ENCODE results near the gene DCAF11.

DNA sequence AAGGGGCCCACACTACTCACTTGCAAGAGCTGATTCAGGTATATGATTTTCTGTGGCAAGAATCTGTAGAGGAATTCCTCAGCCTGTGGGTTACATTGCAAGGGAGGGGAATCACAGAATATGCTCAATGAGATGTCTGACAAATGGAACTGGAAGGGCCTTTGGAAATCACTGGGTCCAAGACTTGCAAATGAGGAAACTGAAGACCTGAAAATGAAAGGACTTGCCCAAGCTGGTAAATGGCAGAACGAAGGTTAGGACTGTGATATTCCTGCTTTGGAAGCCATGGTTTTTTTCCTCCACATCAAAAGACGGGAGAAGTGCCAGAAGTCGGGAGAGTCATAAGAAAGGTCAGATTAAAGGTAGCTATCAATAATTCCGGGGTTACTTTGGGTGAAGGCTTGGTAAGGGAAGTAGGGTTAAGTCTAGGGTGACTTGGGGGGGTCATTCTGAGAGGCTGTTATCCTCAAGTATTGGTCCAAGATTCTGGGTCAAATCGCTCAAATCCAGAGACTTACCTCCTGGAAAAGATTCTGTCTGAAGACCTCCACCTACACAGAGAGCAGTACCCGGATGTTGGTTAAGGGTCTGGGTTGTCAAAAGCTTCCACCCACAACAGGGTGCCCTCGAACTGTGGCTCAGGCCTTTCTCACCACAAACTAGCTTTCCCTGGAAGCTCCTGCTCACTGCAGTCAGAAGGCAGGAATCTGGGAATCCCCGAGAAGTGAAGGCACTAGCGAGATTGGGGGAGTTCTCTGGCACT is 31.3 kb downstream of the DCAF11 start:
- TF ChIP-seq EZH2 (IDR thresholded peaks at IDR 0.05; ENCODE audit: insufficient read depth, poor library complexity, severe bottlenecking) (no peak), EZH2phosphoT487 (IDR thresholded peaks at IDR 0.05; ENCODE audit: insufficient read depth, low read depth) (no peak)

Measured in GM23248 (cell line).